Caco-2 (cell line): ENCODE data around the gene AKAP5. TPM values are rescaled to one million over a fixed set of nuclear protein-coding genes. Genes with fewer than 3 reads are reported as not detected.
A peak's percentile ranks its signal among the peaks of the same experiment; 100 is the strongest.

Source experiments
- BruUV-seq: library from RNA; stranded (reverse); fragments of 400-500 nt; replicated peaks from 2 replicates; lab custom pipeline; 2021; lab: Mats Ljungman, UMichigan
- CTCF ChIA-PET: fragments of 300-600 bp; sonication (Branson Sonifier 250); formaldehyde crosslinking; loops from one replicate; lab custom pipeline; 2022; ENCODE audit warnings: antibody characterized with exemption; lab: Charles Lee
- POLR2A ChIA-PET: fragments of 300-600 bp; sonication (Branson Sonifier 250); formaldehyde crosslinking; loops from one replicate; lab custom pipeline; 2022; ENCODE audit warnings: antibody characterized with exemption; lab: Charles Lee
- DNase-seq, 2 experiments: peaks; one replicate each; pipeline versions ENCODE4 v3.0.0 to v3.0.0-alpha.2; 2020 to 2022
- H3K27me3 ChIP-seq: replicated peaks from 2 replicates; pipeline ENCODE4 v1.6.0; 2011; ENCODE audit warnings: low read length; ENCODE audit not compliant: control insufficient read depth, insufficient read depth
- H3K36me3 ChIP-seq: 2 replicates; pipeline ENCODE4 v1.5.1; 2011; ENCODE audit warnings: low read length; ENCODE audit not compliant: control insufficient read depth, insufficient read depth
- H3K4me1 ChIP-seq: fragments of 250-450 bp; sonication (Bioruptor Pico); 2 replicates; pipeline ENCODE4 v1.5.1; 2020; ENCODE audit warnings: mild to moderate bottlenecking
- H3K4me3 ChIP-seq: 2 replicates; pipeline ENCODE4 v1.5.1; 2011; ENCODE audit warnings: low read depth, mild to moderate bottlenecking, control low read depth, low read length
- H3K9me3 ChIP-seq: fragments of 250-450 bp; sonication (Bioruptor Pico); 2 replicates; pipeline ENCODE4 v1.5.1; 2020; ENCODE audit warnings: mild to moderate bottlenecking, moderate library complexity
- H3K27ac Mint-ChIP-seq: one replicate; pipeline ENCODE4 v1.8.0; 2022; ENCODE audit warnings: mixed read lengths; ENCODE audit not compliant: unreplicated experiment
- H3K27me3 Mint-ChIP-seq: one replicate; pipeline ENCODE4 v1.8.0; 2022; ENCODE audit warnings: mixed read lengths; ENCODE audit not compliant: insufficient read depth, unreplicated experiment
- H3K36me3 Mint-ChIP-seq: one replicate; pipeline ENCODE4 v1.8.0; 2022; ENCODE audit warnings: mild to moderate bottlenecking, mixed read lengths; ENCODE audit not compliant: insufficient read depth, unreplicated experiment
- H3K4me1 Mint-ChIP-seq: one replicate; pipeline ENCODE4 v1.8.0; 2022; ENCODE audit warnings: low read depth, mixed read lengths; ENCODE audit not compliant: unreplicated experiment
- H3K4me3 Mint-ChIP-seq: one replicate; pipeline ENCODE4 v1.8.0; 2022; ENCODE audit warnings: mild to moderate bottlenecking, moderate library complexity, mixed read lengths; ENCODE audit not compliant: unreplicated experiment
- H3K9me3 Mint-ChIP-seq: one replicate; pipeline ENCODE4 v1.8.0; 2022; ENCODE audit warnings: mixed read lengths; ENCODE audit not compliant: unreplicated experiment
- intact Hi-C: fragments of 100-400 bp; cut with micrococcal nuclease; formaldehyde crosslinking; loops from one replicate; pipeline ENCODE4 v1.10.0; 2022; ENCODE audit not compliant: unreplicated experiment
- total RNA-seq: library from RNA; stranded (reverse); gene quantifications from 2 replicates; pipeline ENCODE4 v1.2.3, GENCODE V29; 2022
- TF ChIP-seq, protein P1 (sequence below), 2 experiments: fragments of 200-600 bp in 1 of 2; IDR thresholded peaks; 1 replicate in 1 of 2; 2 replicates in 1 of 2; pipeline versions ENCODE4 v1.5.1 to v1.8.0; 2011 to 2022; ENCODE audit warnings: antibody characterized with exemption in 1 of 2, control low read depth in 1 of 2, inconsistent platforms in 1 of 2, low read depth in 1 of 2, low read length in 1 of 2, mild to moderate bottlenecking in 1 of 2, moderate library complexity in 1 of 2; ENCODE audit not compliant: insufficient read depth in 1 of 2, severe bottlenecking in 1 of 2, unreplicated experiment in 1 of 2

The AKAP5 gene
- total RNA-seq, 1 experiment from 2014 or later = 15.0 TPM

DNA sequence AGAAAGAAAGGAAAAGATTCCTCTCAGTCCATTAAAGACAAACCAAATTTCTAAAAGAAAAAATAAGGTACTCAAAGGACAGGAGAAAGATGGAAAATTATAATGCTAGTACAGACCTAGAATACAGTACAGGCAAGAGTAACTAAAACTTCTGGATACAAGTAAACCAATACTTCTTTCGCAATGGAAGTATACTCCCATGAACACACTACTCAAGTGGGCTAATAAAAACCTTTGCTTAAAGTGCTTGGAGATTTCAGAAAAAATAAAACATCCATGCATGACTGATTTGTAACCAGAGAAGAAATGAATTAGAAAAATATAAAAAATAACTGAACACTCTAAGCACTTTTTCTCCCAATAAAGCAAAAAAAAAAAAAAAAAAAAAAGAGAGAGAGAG is 34.8 kb downstream of the AKAP5 start:
- TF ChIP-seq, protein P1, sequence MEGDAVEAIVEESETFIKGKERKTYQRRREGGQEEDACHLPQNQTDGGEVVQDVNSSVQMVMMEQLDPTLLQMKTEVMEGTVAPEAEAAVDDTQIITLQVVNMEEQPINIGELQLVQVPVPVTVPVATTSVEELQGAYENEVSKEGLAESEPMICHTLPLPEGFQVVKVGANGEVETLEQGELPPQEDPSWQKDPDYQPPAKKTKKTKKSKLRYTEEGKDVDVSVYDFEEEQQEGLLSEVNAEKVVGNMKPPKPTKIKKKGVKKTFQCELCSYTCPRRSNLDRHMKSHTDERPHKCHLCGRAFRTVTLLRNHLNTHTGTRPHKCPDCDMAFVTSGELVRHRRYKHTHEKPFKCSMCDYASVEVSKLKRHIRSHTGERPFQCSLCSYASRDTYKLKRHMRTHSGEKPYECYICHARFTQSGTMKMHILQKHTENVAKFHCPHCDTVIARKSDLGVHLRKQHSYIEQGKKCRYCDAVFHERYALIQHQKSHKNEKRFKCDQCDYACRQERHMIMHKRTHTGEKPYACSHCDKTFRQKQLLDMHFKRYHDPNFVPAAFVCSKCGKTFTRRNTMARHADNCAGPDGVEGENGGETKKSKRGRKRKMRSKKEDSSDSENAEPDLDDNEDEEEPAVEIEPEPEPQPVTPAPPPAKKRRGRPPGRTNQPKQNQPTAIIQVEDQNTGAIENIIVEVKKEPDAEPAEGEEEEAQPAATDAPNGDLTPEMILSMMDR (IDR thresholded peaks at IDR 0.05; ENCODE audit: insufficient read depth in 1 of 2, low read depth in 1 of 2, low read length in 1 of 2, severe bottlenecking in 1 of 2, unreplicated experiment in 1 of 2) = no peak
- no peaks in the 10 kb centered on the region for H3K27me3 Mint-ChIP-seq
- H3K4me1 ChIP-seq = peaks cover 18% of the 10 kb centered on the region
- H3K9me3 Mint-ChIP-seq = no peaks in the 10 kb centered on the region
- H3K4me3 ChIP-seq = no peak overlapping the region
- ChIA-PET POLR2A (no interaction called here), CTCF (no interaction called here)
- H3K4me1 Mint-ChIP-seq = peaks cover 6% of the 10 kb centered on the region
- H3K27me3 ChIP-seq = no peaks in the 10 kb centered on the region
- H3K27ac Mint-ChIP-seq = no peak overlapping the region
- intact Hi-C loops = loop anchor here (5.0 to 10.0 kb wide), 3 partner anchors 113 to 395 kb away; partner anchors contain the start of gene MTHFD1
- no peak overlapping the region for H3K4me3 Mint-ChIP-seq
- BruUV-seq = no TSS peak
- no peaks in the 10 kb centered on the region for H3K9me3 ChIP-seq
- DNase-seq = no peak
- no peaks in the 10 kb centered on the region for H3K36me3 ChIP-seq
- H3K36me3 Mint-ChIP-seq = peaks cover 34% of the 10 kb centered on the region

- Mint-ChIP-seq H3K4me1 (peaks cover 6% of the 10 kb centered on the region), H3K4me3 (peak overlapping the region; percentile 78), H3K27ac (peak overlapping the region; percentile 22), H3K9me3 (no peaks in the 10 kb centered on the region), H3K27me3 (no peaks in the 10 kb centered on the region), H3K36me3 (peaks cover 43% of the 10 kb centered on the region)
- Histone ChIP-seq H3K4me3 (no peak overlapping the region), H3K27me3 (no peaks in the 10 kb centered on the region), H3K4me1 (peaks cover 22% of the 10 kb centered on the region), H3K36me3 (no peaks in the 10 kb centered on the region), H3K9me3 (no peaks in the 10 kb centered on the region)
- BruUV-seq = no TSS peak
- peak; percentile 55 to 76 for DNase-seq
- intact Hi-C loops = loop anchor here (5.0 to 10.0 kb wide), 3 partner anchors 114 to 393 kb away; partner anchors contain the start of gene MTHFD1
- CTCF ChIA-PET = interaction anchor here (0.8 to 0.9 kb wide), 3 partner anchors 16 to 157 kb away, joined by 3 read pairs; no protein-coding TSS in a partner anchor
- TF ChIP-seq, protein P1 (IDR thresholded peaks at IDR 0.05; ENCODE audit: insufficient read depth in 1 of 2, low read depth in 1 of 2, low read length in 1 of 2, severe bottlenecking in 1 of 2, unreplicated experiment in 1 of 2) = no peak
- POLR2A ChIA-PET = no interaction called here
These were observed 36.3 kb downstream of the AKAP5 start for GRCh38 chr14:64501411-64502171.

- ChIA-PET POLR2A (interaction anchor here (0.6 to 1.0 kb wide), 2 partner anchors 40 to 115 kb away, joined by 4 read pairs; no protein-coding TSS in a partner anchor), CTCF (interaction anchor here (0.9 kb wide), 1 partner anchor 158 kb away, joined by 3 read pairs; no protein-coding TSS in a partner anchor)
- Mint-ChIP-seq H3K9me3 (no peaks in the 10 kb centered on the region), H3K36me3 (peaks cover 43% of the 10 kb centered on the region), H3K27me3 (no peaks in the 10 kb centered on the region), H3K27ac (peak overlapping the region; percentile 81), H3K4me1 (peaks cover 6% of the 10 kb centered on the region), H3K4me3 (peak overlapping the region; percentile 78)
- DNase-seq = no peak
- no peaks in the 10 kb centered on the region for H3K36me3 ChIP-seq
- intact Hi-C loops = loop anchor here (5.0 to 10.0 kb wide), 3 partner anchors 115 to 392 kb away; partner anchors contain the start of gene MTHFD1
- BruUV-seq = no TSS peak
- TF ChIP-seq, protein P1 (IDR thresholded peaks at IDR 0.05; ENCODE audit: insufficient read depth in 1 of 2, low read depth in 1 of 2, low read length in 1 of 2, severe bottlenecking in 1 of 2, unreplicated experiment in 1 of 2) = no peak
- no peaks in the 10 kb centered on the region for H3K9me3 ChIP-seq
- peak overlapping the region; percentile 97 for H3K4me3 ChIP-seq
- H3K4me1 ChIP-seq = peaks cover 25% of the 10 kb centered on the region
- H3K27me3 ChIP-seq = no peaks in the 10 kb centered on the region
These were observed 37.2 kb downstream of the AKAP5 start for GRCh38 chr14:64502456-64502855.
